Activated T-cell treated with anti-CD3 and anti-CD28 coated beads for 1 hour (primary cell): ENCODE measurements around the gene ZNF407.
"Not testable (repeated sequence)": the region's sequence is repeated elsewhere in the genome, so short reads cannot be mapped to it uniquely, and the experiment has no call there.

Source experiments
- DNase-seq: peaks from one replicate; pipeline ENCODE4 v3.0.0-alpha.2; 2020; ENCODE audit warnings: low read depth

Gene ZNF407

DNA sequence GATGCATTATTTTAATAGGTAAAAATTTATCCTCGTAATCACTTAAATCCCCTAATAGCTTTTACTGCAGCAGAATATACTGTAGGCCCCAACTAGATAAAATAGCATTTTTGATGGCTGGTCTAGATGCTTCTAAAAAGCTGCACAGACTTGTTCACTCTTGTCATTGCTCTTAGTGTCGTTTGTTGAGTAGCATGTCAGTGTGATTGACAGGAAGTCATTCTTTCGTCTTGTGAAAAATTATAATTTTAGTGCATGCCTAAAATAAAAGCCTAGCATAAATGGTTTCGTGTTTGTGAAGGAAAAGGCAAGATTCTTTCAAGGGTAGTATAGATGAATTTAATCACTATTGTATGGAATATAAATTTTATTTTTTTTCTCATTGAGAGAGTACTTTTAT is 336.3 kb downstream of the ZNF407 start:
- DNase-seq, result no peak

DNA sequence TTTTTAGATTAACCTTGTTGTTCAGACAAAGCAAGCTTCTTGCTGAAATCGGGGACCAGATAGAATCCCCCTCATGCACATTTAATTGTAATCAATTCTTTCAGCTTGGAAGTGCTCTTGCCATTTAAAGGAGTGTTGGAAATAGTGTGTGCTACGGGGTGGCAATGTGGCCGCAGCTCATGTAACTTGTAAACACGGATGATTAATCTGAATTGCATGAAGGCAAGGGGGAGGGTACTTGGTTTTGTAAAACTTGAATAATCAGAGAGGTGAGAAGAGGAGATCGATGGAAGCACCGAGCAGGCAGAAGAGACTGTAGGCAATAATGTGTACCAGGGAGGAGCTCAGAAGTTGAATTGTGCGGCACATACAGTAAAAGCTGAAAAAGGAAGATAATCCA is 337.8 kb downstream of the ZNF407 start:
- no peak for DNase-seq

DNA sequence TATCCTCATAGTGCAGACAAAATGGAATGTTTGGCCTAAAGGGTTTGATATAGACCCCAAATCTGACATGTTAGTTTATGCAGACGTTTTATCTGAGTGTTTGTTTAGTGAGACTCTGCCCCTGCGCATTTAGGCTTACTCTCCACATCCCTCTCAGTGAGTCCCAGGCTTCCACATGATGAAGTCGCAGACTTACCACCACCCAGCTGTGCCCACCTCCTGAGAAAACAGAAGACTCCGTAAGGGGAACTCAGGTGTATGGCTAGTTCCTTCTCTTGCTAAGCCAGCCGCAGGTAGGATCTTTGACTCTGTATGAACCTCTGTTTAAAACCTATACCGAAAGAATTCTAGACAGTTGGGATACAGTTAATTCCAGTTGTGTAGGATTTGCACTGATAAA is 338.7 kb downstream of the ZNF407 start:
- DNase-seq, result no peak

DNA sequence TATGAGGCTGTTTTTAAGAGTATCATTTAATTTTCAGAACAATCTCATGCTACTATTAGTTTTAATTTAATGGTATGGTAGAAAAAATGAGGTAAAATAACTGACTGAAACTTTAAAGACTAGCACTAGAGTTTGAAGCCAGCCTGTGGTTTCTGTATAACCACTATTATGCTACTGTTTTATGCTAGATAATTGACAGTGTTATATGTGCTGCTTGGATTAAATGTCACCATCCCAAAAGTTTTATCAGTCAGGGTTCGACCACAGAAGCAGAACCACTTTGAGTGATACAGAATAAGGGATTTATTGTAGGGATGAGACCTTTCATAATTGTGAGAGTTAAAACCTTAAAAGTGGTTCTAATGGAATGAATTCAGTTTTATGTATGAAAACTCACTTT is 339.6 kb downstream of the ZNF407 start:
- DNase-seq, result no peak

DNA sequence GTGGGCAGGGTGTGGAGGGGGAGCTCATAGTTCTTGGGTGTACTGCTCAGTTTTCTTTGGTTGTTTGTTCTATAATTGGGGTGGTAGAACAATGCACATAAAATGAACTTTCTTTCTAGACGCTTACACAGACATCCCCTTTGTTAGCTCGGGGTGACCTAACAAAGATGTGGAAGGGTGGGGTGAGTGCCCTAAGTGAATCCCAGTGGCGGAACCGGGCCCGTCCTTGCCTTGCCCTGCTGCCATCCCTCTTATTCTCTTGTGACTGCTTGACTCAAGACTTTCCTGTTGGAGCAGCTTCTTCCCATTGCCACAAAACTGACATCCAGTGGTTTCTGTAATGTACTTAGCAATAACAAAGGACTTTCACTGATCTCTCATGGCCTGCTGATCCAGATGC is 343.2 kb downstream of the ZNF407 start:
- DNase-seq, result no peak

DNA sequence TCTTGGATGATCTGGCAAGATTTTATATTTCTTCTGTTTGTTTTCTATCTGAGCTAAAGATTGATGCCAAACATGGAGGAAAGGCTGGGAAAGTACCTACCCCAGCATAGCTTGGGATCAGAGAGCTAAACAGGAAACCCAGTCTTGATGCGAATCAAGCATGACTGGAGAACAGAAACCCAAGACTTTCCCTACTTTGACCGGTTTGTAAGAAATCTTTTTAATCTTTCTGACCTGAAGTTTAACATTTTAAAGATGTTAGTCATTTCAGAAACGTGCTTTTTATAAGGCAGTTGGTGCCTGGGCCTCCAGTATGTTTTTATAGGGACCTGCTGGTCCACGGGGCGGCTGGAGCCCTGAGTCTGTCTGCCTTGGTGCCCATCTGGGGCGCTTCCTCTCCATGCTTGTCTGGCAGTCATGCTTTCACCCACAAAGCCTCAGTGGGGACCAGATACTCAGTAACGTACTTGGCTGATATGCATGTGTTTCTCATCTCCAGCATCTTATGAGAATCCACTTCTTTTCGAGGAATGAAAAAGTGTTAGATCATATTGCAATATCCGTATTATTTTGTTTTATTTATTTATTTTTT is 344.7 kb downstream of the ZNF407 start:
- DNase-seq, result no peak

DNA sequence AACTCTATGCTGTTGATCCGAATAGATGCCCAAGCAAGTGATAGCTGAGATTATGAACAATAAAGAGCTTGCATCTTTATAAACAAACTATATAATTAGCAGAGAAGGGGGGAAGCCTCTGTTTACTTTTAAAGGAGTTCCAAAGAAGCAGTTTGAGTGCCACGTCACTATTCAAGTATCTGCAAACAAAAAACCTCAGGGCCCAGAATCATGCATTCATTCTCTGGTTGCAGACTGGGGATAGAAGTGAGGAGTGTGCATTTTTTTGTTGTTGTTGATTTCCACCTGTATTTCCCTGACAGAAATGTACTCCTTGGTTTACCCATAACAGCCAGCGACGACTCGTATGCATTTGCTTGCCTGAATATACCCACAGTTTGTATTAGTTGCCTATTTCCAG is 347.0 kb downstream of the ZNF407 start:
- DNase-seq, result no peak

DNA sequence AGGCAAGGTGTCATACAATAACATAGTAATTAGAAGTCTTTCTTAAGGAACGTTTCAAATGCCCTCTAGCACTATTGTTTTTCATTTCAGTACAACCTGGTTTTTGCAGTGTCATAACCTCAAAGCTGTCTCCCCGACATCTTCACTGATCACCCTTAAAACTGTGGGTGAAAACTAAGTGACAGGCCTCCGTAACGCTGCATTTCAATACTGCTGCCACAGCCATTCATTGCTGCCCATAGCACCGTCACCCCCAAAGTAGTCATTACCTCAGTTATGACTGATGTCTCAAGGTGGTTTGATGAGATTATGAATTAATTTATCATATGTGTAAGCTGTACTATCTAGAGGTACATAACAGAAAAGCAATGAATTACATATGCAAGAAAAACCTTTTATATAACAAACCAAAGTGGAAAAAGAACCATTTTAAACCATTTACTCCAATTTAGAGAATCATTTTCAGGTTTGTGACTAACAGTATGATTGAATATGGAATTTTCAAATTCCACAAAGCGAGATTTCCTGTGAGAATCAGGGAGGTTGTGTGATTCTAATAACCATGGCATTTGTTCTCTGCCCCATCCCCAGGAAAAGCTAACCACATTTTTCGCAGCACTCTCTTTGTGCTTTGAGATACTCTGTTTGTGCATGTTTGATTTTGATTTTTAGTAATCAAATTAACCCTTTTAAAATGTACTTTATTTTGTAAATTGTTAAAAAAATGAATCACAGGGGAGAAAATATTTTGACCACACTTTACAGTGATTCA is 348.3 kb downstream of the ZNF407 start:
- DNase-seq, result no peak

DNA sequence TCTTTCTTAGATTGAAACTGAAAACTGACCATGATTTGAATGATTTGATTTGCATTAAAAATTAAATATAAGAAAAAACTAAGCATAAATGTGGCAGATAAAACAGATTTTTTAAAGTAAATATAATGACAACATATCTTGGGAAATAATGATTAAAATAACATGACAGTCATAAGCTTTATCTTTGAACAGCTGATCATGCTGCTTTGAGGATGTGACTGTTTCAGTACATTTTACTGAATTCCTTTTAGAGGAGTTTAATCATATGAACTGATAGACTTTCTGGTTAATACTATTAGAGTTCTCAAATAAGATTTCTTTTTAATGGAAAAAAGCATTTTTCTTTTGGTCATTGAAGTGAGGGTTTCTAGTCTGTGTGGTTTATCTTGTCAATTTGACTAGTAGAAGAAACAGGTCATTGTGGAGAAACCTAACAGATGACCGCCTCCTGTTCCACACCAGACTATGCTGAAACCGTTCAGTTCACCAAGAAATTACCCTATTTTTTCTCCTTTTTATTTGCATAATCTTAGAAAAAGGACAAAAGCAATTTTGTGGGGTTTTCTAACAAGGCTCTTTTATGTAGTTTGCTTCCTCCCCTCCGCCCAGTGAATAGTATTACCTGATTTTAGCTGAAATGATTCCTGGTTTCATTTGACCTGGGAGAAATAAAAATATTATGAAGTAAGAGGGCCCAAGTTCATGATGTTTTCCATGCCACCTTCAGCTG is 349.1 kb downstream of the ZNF407 start:
- no peak for DNase-seq

DNA sequence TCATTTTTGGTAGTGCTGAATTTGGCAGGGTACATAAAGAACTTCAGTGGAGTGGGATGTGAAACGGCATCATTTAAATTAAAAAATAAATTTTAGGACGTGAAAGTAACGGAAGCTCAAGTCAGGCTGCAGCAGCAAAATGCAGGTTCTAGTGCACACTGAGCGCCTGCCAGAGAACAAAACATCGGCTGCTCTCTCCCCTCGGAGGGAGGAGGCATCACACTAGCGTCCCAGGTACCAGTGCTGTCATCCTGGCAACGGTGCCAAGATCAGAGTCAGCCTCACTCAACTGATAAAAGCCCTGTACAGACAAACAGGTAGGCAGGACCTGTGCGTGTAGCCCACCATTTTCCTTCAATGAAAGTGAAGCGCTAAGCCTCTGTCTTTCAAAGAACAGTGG is 349.7 kb downstream of the ZNF407 start:
- no peak for DNase-seq

DNA sequence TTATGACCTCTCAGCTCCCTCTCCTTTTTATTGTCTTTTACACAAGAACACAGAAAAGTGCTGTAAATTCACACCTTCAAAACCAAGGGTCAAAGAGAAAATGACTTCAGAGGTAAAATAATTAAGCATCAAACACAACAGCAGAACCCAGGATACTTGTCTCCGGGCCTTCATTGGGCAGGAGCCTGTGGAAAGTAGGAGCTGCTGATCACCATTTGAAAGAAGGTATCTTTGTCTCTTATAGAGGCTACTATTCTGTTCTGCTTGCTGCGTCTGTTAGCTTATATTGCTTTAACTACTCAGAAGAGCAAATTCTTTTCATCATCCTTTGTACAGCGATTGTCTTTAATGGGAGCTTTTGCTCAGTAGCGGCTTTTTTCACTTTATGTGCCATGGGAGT is 350.2 kb downstream of the ZNF407 start:
- no peak for DNase-seq

DNA sequence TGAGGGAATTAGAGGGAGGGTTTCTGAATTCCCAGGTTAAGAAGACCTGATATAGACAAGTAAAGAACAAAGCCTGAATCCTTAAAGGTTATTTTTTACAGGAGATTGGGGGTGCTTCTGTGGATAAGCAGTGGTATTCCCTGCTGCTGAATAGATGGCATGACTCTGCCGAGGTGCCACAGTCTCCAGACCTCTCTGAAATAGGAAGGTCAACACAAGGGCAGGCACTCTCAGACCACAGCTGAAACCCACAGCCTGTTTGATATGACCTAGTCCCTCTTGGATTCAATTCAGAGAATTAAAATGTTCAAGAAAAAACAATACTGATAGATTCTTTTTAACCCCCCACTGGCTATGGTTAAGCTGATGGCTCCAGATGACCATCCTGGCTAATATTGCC is 351.9 kb downstream of the ZNF407 start:
- DNase-seq, result no peak

DNA sequence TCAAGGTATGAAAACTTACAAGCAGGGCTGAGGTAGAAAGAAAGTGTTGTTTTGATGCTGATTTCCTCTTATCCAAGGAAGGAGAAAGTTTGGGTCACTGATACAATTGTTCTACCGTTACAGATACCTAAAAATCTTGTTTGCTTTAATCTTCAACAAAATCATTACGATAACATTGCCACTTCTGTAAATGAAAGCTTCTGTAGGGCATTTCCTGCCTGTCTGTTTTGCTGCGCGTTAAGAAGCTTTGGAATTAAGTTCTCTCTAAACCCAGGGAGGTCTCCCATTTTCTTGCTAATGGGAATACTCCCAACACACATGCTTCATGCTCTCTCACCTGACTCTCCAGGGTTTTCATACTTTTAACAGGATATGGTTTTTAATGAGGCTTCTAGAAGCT is 352.8 kb downstream of the ZNF407 start:
- DNase-seq, result no peak

DNA sequence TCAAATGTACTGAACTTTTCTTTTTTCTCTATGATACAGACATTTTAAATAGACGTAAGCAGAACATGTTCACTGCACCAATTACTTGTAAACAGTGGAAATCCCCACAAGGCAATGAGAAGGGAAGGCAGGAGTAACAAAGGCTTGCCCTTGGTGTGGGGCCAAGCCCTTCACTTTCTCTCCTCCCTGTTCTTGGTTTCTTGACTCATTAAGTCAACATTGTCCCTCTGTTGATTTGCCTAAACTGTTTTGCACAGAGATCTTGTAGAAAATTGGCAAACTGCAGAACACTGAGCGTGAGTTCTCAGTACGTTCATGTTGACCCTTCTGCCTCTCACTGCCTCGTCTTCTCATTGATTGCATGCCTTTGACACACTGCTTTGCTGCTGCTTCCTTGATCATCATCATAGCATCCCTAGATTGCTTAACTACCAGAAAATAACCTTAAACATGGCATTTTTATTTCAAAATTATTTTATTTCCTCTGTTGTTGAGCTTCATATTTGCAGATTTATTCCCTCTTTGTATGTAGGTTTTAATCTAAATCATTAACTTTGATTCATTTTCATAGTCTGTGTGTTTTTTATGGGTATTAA is 353.6 kb downstream of the ZNF407 start:
- DNase-seq, result no peak

DNA sequence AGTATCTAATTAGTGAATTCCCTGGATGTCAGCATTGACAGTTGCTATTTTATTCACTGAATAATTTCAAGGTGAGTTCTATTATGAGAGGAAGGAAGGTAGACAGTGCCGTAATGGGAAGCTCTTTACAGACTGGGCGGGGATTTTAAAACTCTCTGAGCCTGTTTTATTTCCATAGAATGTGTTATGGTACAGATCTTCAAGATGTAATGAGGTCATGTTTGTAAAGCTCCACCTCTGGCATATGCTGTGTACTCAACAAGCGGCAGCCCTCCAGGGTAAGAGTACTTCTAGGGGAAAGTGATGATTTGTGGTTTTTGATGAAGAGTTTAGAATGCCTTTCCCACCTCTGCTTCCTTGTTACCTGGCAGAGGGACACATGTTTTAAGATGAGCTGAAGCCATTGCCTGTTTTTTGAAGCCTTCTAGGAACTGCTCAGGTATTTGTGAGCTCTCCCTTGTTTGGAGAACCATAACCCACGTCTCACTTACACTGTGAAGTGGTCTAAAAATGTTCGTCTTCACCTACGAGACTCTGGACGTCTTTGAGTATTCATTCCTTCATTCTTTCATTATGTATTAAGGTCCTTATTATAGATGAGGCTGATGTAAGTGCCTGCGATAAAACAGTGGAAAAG is 360.0 kb downstream of the ZNF407 start:
- DNase-seq, result no peak

DNA sequence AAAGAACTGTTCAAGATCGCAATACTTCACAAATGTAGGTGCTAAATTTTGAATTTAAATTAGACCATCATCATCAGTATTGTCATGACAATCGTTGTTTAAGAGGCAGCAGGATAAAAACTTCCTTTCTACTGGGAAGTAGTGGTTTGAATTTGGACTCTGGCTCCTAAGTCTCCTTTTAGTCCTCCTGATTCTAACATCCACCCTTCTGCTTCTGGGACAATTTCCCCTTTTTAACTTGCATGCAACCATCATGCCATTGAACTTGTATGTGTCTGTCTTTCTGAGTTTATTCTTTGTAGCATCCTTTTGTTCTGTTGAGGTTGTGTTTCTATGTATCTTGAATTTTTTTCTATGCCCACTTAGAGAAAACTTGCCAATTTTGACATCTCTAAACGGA is 361.5 kb downstream of the ZNF407 start:
- no peak for DNase-seq

DNA sequence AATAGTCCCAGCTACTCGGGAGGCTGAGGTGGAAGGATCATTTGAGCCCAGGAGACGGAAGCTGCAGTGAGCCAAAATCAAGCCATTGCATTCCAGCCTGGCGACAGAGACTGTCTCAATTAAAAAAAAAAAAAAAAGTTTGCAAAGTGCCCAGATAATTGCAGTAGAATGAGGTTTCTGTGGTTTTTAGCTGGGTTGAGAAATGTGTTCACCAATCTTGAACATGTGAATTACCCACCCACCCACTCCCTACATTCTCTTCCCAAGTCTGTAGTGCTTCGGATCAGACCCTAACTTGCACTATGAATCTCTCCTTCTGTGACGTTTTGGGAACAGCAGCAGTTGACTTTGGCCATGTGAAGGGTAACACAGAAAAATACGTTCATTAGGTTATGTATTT is 363.9 kb downstream of the ZNF407 start:
- no peak for DNase-seq

DNA sequence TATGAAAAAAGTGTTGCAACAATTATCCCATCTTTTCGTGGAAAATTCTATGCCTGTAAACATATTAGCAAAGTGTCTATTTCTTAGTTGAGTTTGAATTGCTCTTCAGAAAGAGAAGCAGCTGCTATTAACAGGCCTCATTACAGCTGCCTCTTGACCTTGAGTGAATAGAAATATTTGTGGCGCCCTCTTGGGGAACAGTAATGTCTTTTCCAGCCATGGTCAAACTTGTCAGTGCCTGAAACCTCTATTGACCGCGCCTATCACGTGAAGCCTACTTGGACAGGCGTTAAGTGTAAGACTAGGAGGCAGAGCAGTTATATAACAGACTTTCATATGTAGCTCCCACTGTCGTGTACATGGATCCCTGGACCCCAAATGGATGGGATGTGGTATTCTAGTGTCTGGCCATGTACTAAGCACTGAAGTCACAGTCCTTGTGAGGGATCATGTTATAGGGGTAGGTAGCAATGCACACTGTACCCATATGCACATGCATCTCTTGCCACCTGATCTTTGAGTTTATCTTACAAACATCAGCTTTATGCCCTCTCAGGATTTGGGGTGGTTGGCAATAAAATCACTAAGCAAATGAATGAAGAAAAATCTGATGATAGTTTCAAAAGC is 366.3 kb downstream of the ZNF407 start:
- no peak for DNase-seq

DNA sequence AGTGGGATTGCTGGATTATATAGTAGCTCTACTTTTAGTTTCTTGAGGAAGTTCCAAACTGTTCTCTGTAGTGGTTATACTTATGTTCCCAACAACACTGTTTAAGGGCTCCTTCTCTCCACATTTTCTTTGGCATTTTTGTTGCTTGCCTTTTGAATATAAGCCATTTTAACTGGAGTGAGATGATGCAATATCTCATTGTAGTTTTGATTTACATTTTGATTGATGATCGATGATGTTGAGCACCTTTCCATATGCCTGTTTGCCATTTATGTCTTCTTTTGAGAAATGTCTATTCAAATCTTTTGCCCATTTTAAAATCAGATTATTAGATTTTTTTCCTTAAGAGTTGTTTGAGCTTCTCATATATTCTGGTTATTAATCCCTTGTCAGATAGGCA is 368.0 kb downstream of the ZNF407 start:
- DNase-seq, result no peak

DNA sequence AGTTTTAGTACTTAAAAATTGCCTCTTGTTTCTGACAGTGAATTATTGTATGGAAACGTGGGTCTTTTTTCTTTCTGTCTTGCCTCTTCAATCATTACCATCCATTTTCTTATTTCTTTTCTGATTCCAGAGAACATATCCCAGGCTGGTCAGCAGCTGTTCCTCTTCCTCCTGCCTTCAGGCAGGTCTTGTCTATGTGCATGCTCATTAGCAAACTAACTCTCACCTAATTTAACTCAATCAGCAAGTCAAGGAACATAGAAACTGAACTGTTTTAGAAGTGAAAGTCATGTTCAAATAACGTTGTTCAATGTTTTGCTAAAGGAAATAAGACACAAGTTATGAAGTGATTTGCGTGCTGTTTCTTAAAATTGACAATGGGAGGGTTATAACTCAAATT is 369.8 kb downstream of the ZNF407 start:
- DNase-seq, result no peak

DNA sequence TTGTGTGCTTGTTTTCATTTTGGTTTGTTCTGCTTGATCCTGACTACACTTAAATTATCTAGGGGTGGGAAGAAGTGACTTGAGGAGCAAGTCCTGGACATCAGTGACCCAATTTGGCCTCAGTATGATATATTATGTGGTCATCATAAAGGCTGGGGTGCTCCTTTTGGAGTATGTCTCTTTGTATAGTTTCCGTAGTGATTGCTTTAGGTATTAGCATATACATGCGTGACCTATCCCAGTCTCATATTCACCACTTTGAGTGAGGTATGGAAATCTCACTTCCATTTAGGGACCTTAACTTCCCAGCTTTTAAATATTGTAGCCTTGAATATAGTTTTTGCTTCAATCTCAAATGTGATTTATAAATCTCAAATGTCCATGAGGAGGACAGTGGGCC is 370.3 kb downstream of the ZNF407 start:
- no peak for DNase-seq

DNA sequence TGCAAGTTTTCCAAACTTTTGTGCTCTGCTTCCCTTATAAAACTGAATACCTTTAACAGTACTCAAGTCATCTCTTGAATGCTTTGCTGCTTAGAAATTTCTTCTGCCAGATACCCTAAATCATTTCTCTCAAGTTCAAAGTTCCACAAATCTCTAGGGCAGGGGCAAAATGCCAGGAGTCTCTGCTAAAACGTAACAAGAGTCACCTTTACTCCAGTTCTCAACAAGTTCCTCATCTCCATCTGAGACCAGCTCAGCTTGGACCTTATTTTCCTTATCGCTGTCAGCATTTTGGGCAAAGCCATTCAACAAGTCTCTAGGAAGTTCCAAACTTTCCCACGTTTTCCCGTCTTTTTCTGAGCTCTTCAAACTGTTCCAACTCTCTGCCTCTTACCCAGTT is 373.7 kb downstream of the ZNF407 start:
- DNase-seq, result not testable (repeated sequence)
